ENCODE data around the gene GIPC1. TPM values are rescaled to one million over a fixed set of nuclear protein-coding genes. Genes with fewer than 3 reads are reported as not detected.
A peak's percentile ranks its signal among the peaks of the same experiment; 100 is the strongest.

Gene GIPC1
- total and polyA plus RNA-seq, 9 of the 15 experiments (the other 6 are each of a cell fraction or from before 2014, with no cell fraction given), result 0.49 to 54.7 (median 24.8) TPM

GRCh38 chr19:14545716-14546082 lies 49.8 kb upstream of the GIPC1 start (continued):
- no peak for TF ChIP-seq MITF (IDR thresholded peaks at IDR 0.05)

- no peak overlapping the region for H3K4me3 ChIP-seq
- H3K4me2 ChIP-seq (ENCODE audit: insufficient read depth, low read length), result no peak overlapping the region
- H2AFZ ChIP-seq (ENCODE audit: low read depth, low read length), result no peak overlapping the region
- DNase-seq (ENCODE audit: extremely low read depth in 1 of 4, low spot score in 3 of 4), result no peak
- POLR2A ChIA-PET, result no interaction called here
- H3K27ac ChIP-seq (ENCODE audit: extremely low read depth, low read depth, low read length), result no peak overlapping the region
- intact Hi-C loops (cut with micrococcal nuclease) (no loop called here), in situ Hi-C loops (cut with MboI) (no loop called here)
- H4K20me1 ChIP-seq (replicated peaks; ENCODE audit: control insufficient read depth, insufficient read depth, low read length), result peaks cover 8% of the 10 kb centered on the region; the same call in 1 of the 2 replicates
- FAIRE-seq, result no peak
- no peaks in the 10 kb centered on the region for H3K9me3 ChIP-seq (replicated peaks; ENCODE audit: control insufficient read depth, insufficient read depth, low read depth, low read length)
- ATAC-seq, result no peak
- peaks cover 15 to 39% of the 10 kb centered on the region in 2 experiments for H3K4me1 ChIP-seq (replicated peaks in 1 of 2; ENCODE audit: control insufficient read depth in 2 of 2, insufficient read depth in 2 of 2, low read length in 2 of 2)
- H3K9me1 ChIP-seq (ENCODE audit: control insufficient read depth, insufficient read depth, low read length), result no peaks in the 10 kb centered on the region
- no TSS peak for BruUV-seq (replicated peaks)
- TF ChIP-seq ZNF316 (IDR thresholded peaks at IDR 0.05), result peak; percentile 28; the same call in 1 of the 2 replicates
- TF ChIP-seq GMEB1 (CRISPR knock-in tag; IDR thresholded peaks at IDR 0.05), result no peak
- TF ChIP-seq POLR2B (IDR thresholded peaks at IDR 0.05; ENCODE audit: low read depth, partially characterized antibody), result no peak
- peak; percentile 27; the same call in 1 of the 2 replicates for TF ChIP-seq C11orf30 (IDR thresholded peaks at IDR 0.05; ENCODE audit: low read depth)
- 0 out of 2 replicates have a peak, but pooled peaks have one; percentile 24 for TF ChIP-seq POLR2G (IDR thresholded peaks at IDR 0.05; ENCODE audit: low read depth, low read length)
- peak overlapping the region in 1 of 2 experiments; percentile 65; a peak in 2 of 4 replicates for H3K9ac ChIP-seq (ENCODE audit: insufficient read depth in 1 of 2, low read depth in 2 of 2, low read length in 2 of 2)
- 82% methylated on average over 20 of the region's 21 CpGs for WGBS (ENCODE audit: insufficient coverage, low coverage, missing lambda C conversion rate)
- H3K79me2 ChIP-seq (ENCODE audit: control insufficient read depth, insufficient read depth, low read length), result peaks cover 71% of the 10 kb centered on the region
- CTCF ChIA-PET (ENCODE audit: low intra/inter-chr PET ratio), result no interaction called here
- H3K27me3 ChIP-seq (ENCODE audit: control insufficient read depth in 2 of 2, insufficient read depth in 2 of 2, low read length in 2 of 2), result no peaks in the 10 kb centered on the region
- H3K36me3 ChIP-seq (ENCODE audit: control insufficient read depth, insufficient read depth, low read length), result peaks cover 39% of the 10 kb centered on the region; the same call in 2 of the 3 replicates
Observed at GRCh38 chr19:14544977-14545715, 49.2 kb upstream of the GIPC1 start.

All from K562 (cell line).